HCT116 (cell line): ENCODE measurements around the gene GPC4. TPM values are rescaled to one million over a fixed set of nuclear protein-coding genes. Genes with fewer than 3 reads are reported as not detected.

Experiments used
- ATAC-seq: fragments of 200-7000 bp; cut with Tn5 transposase; 2 replicates; pipeline ENCODE4 v1.9.1; 2020; ENCODE audit warnings: mild to moderate bottlenecking, moderate library complexity
- BruUV-seq: library from RNA; stranded (reverse); fragments of 400-500 nt; replicated peaks from 2 replicates; lab custom pipeline; 2021; lab: Mats Ljungman, UMichigan
- CTCF ChIA-PET: fragments of 300-600 bp; sonication (Branson Sonifier 250); formaldehyde crosslinking; loops from one replicate; lab custom pipeline; 2021; ENCODE audit warnings: antibody characterized with exemption; lab: Charles Lee
- POLR2A ChIA-PET: fragments of 300-600, 350-600 bp; sonication (Branson Sonifier 250); formaldehyde crosslinking; loops from one replicate; lab custom pipeline; 2021; ENCODE audit warnings: antibody characterized with exemption; lab: Charles Lee
- RAD21 ChIA-PET, 2 experiments: fragments of 300-600 bp; sonication (Branson Sonifier 250); formaldehyde crosslinking; loops; one replicate each; lab custom pipeline; 2023; ENCODE audit warnings: low total read pairs in 2 of 2; ENCODE audit not compliant: uncharacterized antibody in 2 of 2, unreplicated experiment in 2 of 2, low non-redundant PET in 1 of 2; lab: Charles Lee
- DNase-seq: peaks from one replicate; pipeline ENCODE4 v3.0.0-alpha.2; 2010; ENCODE audit warnings: low read depth, low spot score
- H2AFZ ChIP-seq: fragments of 200-600 bp; shearing (Covaris generic), sonication (generic); 2 replicates; pipeline ENCODE4 v1.6.1; 2017; ENCODE audit warnings: low read depth, mixed run types, mixed read lengths, antibody characterized with exemption, low read length; ENCODE audit not compliant: poor library complexity, severe bottlenecking
- H3K27ac ChIP-seq: 2 replicates; pipeline ENCODE4 v1.5.1; 2012; ENCODE audit warnings: low read depth, low read length
- H3K27me3 ChIP-seq: fragments of 200-600 bp; sonication (generic); 2 replicates; pipeline ENCODE4 v1.6.1; 2016; ENCODE audit warnings: mixed run types, low read length, mixed read lengths; ENCODE audit not compliant: insufficient read depth
- H3K36me3 ChIP-seq, 2 experiments: fragments of 200-500 bp in 1 of 2; fragments of 200-600 bp in 1 of 2; sonication (Bioruptor generic) in 1 of 2; sonication (generic) in 1 of 2; 2 replicates each; pipeline versions ENCODE4 v1.5.1 to v1.6.1; 2014 to 2016; ENCODE audit warnings: low read length in 2 of 2, inconsistent platforms in 1 of 2, mixed read lengths in 1 of 2, mixed run types in 1 of 2; ENCODE audit not compliant: insufficient read depth in 2 of 2, control insufficient read depth in 1 of 2
- H3K4me1 ChIP-seq, 2 experiments: fragments of 200-600 bp in 1 of 2; sonication (generic) in 1 of 2; 2 replicates each; pipeline versions ENCODE4 v1.5.1 to v1.6.1; 2012 to 2017; ENCODE audit warnings: low read length in 2 of 2, inconsistent platforms in 1 of 2, mild to moderate bottlenecking in 1 of 2, mixed read lengths in 1 of 2, mixed run types in 1 of 2, moderate library complexity in 1 of 2; ENCODE audit not compliant: insufficient read depth in 2 of 2, control insufficient read depth in 1 of 2
- H3K4me2 ChIP-seq: fragments of 200-600 bp; sonication (generic); 2 replicates; pipeline ENCODE4 v1.6.1; 2017; ENCODE audit warnings: mixed run types, low read length, mixed read lengths
- H3K4me3 ChIP-seq, 2 experiments: fragments of 200-600 bp in 1 of 2; sonication (generic) in 1 of 2; replicated peaks in 1 of 2; 2 replicates each; pipeline ENCODE4 v1.5.1; 2011 to 2016; ENCODE audit warnings: low read length in 2 of 2, control low read depth in 1 of 2, low read depth in 1 of 2, mild to moderate bottlenecking in 1 of 2, mixed read lengths in 1 of 2, mixed run types in 1 of 2
- H3K79me2 ChIP-seq: fragments of 200-600 bp; sonication (generic); 2 replicates; pipeline ENCODE4 v1.6.1; 2017; ENCODE audit warnings: mild to moderate bottlenecking, mixed run types, low read length, moderate library complexity, mixed read lengths; ENCODE audit not compliant: insufficient read depth
- H3K9ac ChIP-seq: fragments of 200-600 bp; sonication (generic); 2 replicates; pipeline ENCODE4 v1.6.1; 2016; ENCODE audit warnings: low read length, mixed read lengths
- H3K9me2 ChIP-seq: fragments of 200-600 bp; sonication (generic), shearing (Covaris generic); 2 replicates; pipeline ENCODE4 v1.6.1; 2017; ENCODE audit warnings: mixed run types, mild to moderate bottlenecking, moderate library complexity; ENCODE audit not compliant: insufficient read depth
- H3K9me3 ChIP-seq, 2 experiments: fragments of 200-500 bp in 1 of 2; fragments of 200-600 bp in 1 of 2; sonication (Bioruptor generic) in 1 of 2; sonication (generic) in 1 of 2; 2 replicates each; pipeline ENCODE4 v1.6.1; 2014 to 2017; ENCODE audit warnings: low read length in 2 of 2, mixed read lengths in 2 of 2, inconsistent platforms in 1 of 2, low read depth in 1 of 2, mild to moderate bottlenecking in 1 of 2, mixed run types in 1 of 2, moderate library complexity in 1 of 2; ENCODE audit not compliant: control insufficient read depth in 1 of 2, insufficient read depth in 1 of 2
- H4K20me1 ChIP-seq: fragments of 200-600 bp; sonication (generic), shearing (Covaris generic); 2 replicates; pipeline ENCODE4 v1.6.1; 2017; ENCODE audit warnings: mixed run types, mild to moderate bottlenecking, moderate library complexity; ENCODE audit not compliant: insufficient read depth
- ELF1 ChIP-seq: IDR thresholded peaks from 2 replicates; pipeline ENCODE4 v1.6.1; 2012; ENCODE audit warnings: low read depth, borderline replicate concordance
- EZH2 ChIP-seq: fragments of 200-600 bp; sonication (generic); IDR thresholded peaks from 2 replicates; pipeline ENCODE4 v1.6.1; 2017; ENCODE audit warnings: antibody characterized with exemption, mixed run types
- JUND ChIP-seq: IDR thresholded peaks from 2 replicates; pipeline ENCODE4 v1.6.1; 2012
- RAD21 ChIP-seq: IDR thresholded peaks from 2 replicates; pipeline ENCODE4 v1.6.1; 2012; ENCODE audit warnings: low read depth, mild to moderate bottlenecking
- TCF7L2 ChIP-seq: IDR thresholded peaks from 2 replicates; pipeline ENCODE4 v1.7.0; 2011; ENCODE audit warnings: borderline replicate concordance, inconsistent platforms; ENCODE audit not compliant: insufficient read depth, insufficient read length; ENCODE audit errors: extremely low read depth
- ZFX ChIP-seq: fragments of 450-650 bp; IDR thresholded peaks from 2 replicates; pipeline ENCODE4 v1.6.1; 2017
- ZNF274 ChIP-seq: fragments of 200-500 bp; sonication (Bioruptor generic); IDR thresholded peaks from 2 replicates; pipeline ENCODE4 v1.6.1; 2014; ENCODE audit warnings: mild to moderate bottlenecking, low read depth, low read length, inconsistent platforms
- intact Hi-C: fragments of 100-400 bp; cut with micrococcal nuclease; formaldehyde crosslinking; loops from 2 replicates; pipeline ENCODE4 v1.10.0; 2022
- total RNA-seq: library from RNA; stranded (reverse); gene quantifications from one replicate; pipeline ENCODE4 v1.2.1, GENCODE V29; 2021; ENCODE audit not compliant: unreplicated experiment
- TF ChIP-seq, protein P1 (sequence below): IDR thresholded peaks from 2 replicates; pipeline ENCODE4 v1.6.1; 2012
- TF ChIP-seq, protein P2 (sequence below): IDR thresholded peaks from 2 replicates; pipeline ENCODE4 v1.6.1; 2011; ENCODE audit warnings: mild to moderate bottlenecking, low read length, moderate library complexity; ENCODE audit not compliant: insufficient replicate concordance; ENCODE audit errors: extremely low read depth
- TF ChIP-seq, protein P3 (sequence below): IDR thresholded peaks from 2 replicates; pipeline ENCODE4 v1.6.1; 2012

GPC4 gene
- total RNA-seq, 1 experiment from 2014 or later, result 9.7 TPM

DNA sequence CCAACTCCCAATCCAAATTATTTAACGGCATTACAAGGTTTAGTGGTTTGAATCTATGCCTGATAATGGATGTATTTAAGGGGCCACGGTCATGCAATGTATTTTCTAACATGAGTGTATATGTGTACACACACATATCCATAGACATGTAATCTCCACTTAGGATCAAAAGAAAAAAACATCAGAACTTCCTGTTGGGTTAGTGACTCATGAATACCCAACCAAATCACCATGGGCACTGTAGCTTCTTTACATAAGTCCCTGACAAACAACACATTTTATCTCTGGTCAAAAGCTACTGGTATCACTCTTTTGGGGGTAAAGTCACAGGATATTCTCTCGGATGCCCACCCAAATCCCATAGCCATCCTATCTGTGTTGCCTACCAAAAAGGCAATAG is 160.6 kb downstream of the GPC4 start:
- no peaks in the 10 kb centered on the region for H3K27me3 ChIP-seq
- DNase-seq (no peak), ATAC-seq (no peak)
- no peaks in the 10 kb centered on the region for H3K9me2 ChIP-seq
- no peaks in the 10 kb centered on the region for H3K79me2 ChIP-seq
- ChIA-PET POLR2A (no interaction called here), CTCF (no interaction called here), RAD21 (no interaction called here)
- TF ChIP-seq ZFX, result no peak
- TF ChIP-seq, protein P1, sequence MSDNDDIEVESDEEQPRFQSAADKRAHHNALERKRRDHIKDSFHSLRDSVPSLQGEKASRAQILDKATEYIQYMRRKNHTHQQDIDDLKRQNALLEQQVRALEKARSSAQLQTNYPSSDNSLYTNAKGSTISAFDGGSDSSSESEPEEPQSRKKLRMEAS, result no peak
- no peak for TF ChIP-seq ZNF274
- TF ChIP-seq JUND, result no peak
- TF ChIP-seq EZH2, result no peak
- TF ChIP-seq, protein P2, sequence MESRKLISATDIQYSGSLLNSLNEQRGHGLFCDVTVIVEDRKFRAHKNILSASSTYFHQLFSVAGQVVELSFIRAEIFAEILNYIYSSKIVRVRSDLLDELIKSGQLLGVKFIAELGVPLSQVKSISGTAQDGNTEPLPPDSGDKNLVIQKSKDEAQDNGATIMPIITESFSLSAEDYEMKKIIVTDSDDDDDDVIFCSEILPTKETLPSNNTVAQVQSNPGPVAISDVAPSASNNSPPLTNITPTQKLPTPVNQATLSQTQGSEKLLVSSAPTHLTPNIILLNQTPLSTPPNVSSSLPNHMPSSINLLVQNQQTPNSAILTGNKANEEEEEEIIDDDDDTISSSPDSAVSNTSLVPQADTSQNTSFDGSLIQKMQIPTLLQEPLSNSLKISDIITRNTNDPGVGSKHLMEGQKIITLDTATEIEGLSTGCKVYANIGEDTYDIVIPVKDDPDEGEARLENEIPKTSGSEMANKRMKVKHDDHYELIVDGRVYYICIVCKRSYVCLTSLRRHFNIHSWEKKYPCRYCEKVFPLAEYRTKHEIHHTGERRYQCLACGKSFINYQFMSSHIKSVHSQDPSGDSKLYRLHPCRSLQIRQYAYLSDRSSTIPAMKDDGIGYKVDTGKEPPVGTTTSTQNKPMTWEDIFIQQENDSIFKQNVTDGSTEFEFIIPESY, result no peak
- H3K36me3 ChIP-seq, result no peaks in the 10 kb centered on the region
- intact Hi-C loops, result no loop called here
- no peaks in the 10 kb centered on the region for H3K4me1 ChIP-seq
- H2AFZ ChIP-seq, result no peak overlapping the region
- H4K20me1 ChIP-seq, result no peaks in the 10 kb centered on the region
- no TSS peak for BruUV-seq
- H3K9me3 ChIP-seq, result no peaks in the 10 kb centered on the region
- H3K9ac ChIP-seq, result no peak overlapping the region
- no peak overlapping the region for H3K4me2 ChIP-seq
- H3K4me3 ChIP-seq, result no peak overlapping the region
- no peak overlapping the region for H3K27ac ChIP-seq

DNA sequence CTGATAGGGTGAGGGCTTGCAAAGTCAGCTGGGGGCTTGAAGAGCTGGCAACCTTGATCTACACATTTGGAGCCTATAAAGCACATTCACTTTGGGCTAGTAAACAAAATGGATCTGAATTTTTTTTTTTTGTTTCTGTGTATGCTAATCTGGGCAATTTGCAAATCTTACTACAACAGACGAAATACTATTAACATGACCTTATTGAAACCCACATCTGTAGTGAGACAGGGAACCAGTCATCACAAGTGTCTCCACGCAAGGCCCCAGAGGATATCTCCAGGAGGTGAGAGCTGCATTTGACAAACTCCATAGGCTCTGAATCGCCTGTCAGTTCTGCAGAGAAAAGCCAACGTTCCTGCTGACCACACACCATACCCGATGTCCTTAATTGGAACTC is 164.1 kb downstream of the GPC4 start:
- Histone ChIP-seq H3K27ac (no peak overlapping the region), H3K9ac (no peak overlapping the region), H4K20me1 (no peaks in the 10 kb centered on the region), H3K4me2 (no peak overlapping the region), H3K36me3 (no peaks in the 10 kb centered on the region), H3K9me3 (no peaks in the 10 kb centered on the region), H3K79me2 (no peaks in the 10 kb centered on the region), H3K4me3 (no peak overlapping the region), H2AFZ (no peak overlapping the region), H3K9me2 (no peaks in the 10 kb centered on the region), H3K27me3 (no peaks in the 10 kb centered on the region), H3K4me1 (no peaks in the 10 kb centered on the region)
- BruUV-seq, result no TSS peak
- POLR2A ChIA-PET, result no interaction called here
- CTCF ChIA-PET, result no interaction called here
- no peak for ATAC-seq
- intact Hi-C loops, result no loop called here
- DNase-seq, result no peak
- RAD21 ChIA-PET, result no interaction called here
- TF ChIP-seq EZH2, result no peak
- TF ChIP-seq ELF1, result no peak
- TF ChIP-seq, protein P3, sequence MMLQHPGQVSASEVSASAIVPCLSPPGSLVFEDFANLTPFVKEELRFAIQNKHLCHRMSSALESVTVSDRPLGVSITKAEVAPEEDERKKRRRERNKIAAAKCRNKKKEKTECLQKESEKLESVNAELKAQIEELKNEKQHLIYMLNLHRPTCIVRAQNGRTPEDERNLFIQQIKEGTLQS, result no peak
- TF ChIP-seq TCF7L2, result no peak
- TF ChIP-seq ZNF274, result no peak
- no peak for TF ChIP-seq RAD21
